Prostate gland (tissue), 2 donors: ENCODE data around the gene MCF2L2. TPM values are rescaled to one million over a fixed set of nuclear protein-coding genes. Genes with fewer than 3 reads are reported as not detected.

Source experiments
- DNase-seq: peaks from one replicate; pipeline ENCODE4 v3.0.0-alpha.2; 2019; ENCODE audit warnings: low spot score
- H3K27ac ChIP-seq, 2 donors: fragments of 200-600 bp; sonication (generic); 2 replicates each; pipeline ENCODE4 v1.5.1; 2017 to 2019
- H3K27me3 ChIP-seq: fragments of 200-600 bp; sonication (generic); replicated peaks from 2 replicates; pipeline ENCODE4 v1.5.1; 2019; ENCODE audit not compliant: insufficient read depth
- H3K36me3 ChIP-seq, 2 donors: fragments of 200-600 bp; sonication (generic); 1 replicate in 1 of 2; 2 replicates in 1 of 2; pipeline versions ENCODE4 v1.5.1 to v1.8.1; 2017 to 2019
- H3K4me1 ChIP-seq: fragments of 200-600 bp; sonication (generic); replicated peaks from 2 replicates; pipeline ENCODE4 v1.5.1; 2019
- H3K4me3 ChIP-seq, 2 donors: fragments of 200-600 bp; sonication (generic); 2 replicates each; pipeline ENCODE4 v1.5.1; 2017 to 2019
- H3K9me3 ChIP-seq: fragments of 200-600 bp; sonication (generic); 2 replicates; pipeline ENCODE4 v1.5.1; 2017
- CTCF ChIP-seq, 4 experiments: fragments of 200-600 bp in 2 of 4; fragments of 450-650 bp in 2 of 4; sonication (generic) in 2 of 4; IDR thresholded peaks; 1 replicate in 3 of 4; 2 replicates in 1 of 4; pipeline ENCODE4 v1.5.1; 2016 to 2019; ENCODE audit warnings: antibody characterized with exemption in 4 of 4, mild to moderate bottlenecking in 2 of 4, moderate library complexity in 2 of 4
- POLR2A ChIP-seq: fragments of 450-650 bp; IDR thresholded peaks from one replicate; pipeline ENCODE4 v1.6.1; 2016; ENCODE audit warnings: antibody characterized with exemption, mild to moderate bottlenecking
- POLR2AphosphoS5 ChIP-seq: sonication (generic); formaldehyde crosslinking; IDR thresholded peaks from one replicate; pipeline ENCODE4 v1.6.1; 2017; ENCODE audit warnings: antibody characterized with exemption
- WGBS: methylation state at CpG from one replicate; pipeline ENCODE4 v1.1.5; 2018; 5-methylcytosine and 5-hydroxymethylcytosine counted together
- intact Hi-C: fragments of 100-400 bp; cut with DNase I; formaldehyde crosslinking; loops from one replicate; pipeline ENCODE4 v1.14.2; 2022
- total RNA-seq, 2 donors: library from RNA; depleted of rRNA; stranded (reverse); fragments of >200 nt; gene quantifications; one replicate each; pipeline ENCODE4 v1.1.0, GENCODE V29; 2016

Gene MCF2L2
- total RNA-seq, 2 donors from 2014 or later = 0.41 to 4.0 TPM

DNA sequence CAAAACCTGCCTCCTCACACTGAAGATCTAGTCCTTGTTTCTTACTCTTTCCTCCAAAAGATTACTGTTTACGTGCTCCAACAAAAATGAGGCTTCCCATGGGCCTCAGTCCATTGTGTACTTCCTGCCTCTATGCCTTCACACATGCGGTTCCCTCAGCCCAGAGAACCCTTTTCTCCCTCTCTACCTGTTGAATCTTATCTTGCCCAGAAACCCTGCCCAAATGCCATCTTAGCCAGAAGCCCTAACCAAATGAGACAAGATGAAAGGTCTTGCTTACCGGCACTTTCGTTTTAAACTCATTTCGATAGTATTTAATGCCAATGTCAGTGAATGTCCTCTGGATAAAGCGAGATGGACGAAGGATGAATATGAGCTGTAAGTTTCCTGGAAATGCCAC is 89.9 kb downstream of the MCF2L2 start:
- no peaks in the 10 kb centered on the region for H3K27me3 ChIP-seq
- TF ChIP-seq POLR2A = no peak
- TF ChIP-seq CTCF (IDR thresholded peaks at IDR 0.05) = no peak
- TF ChIP-seq POLR2AphosphoS5 = no peak
- H3K4me1 ChIP-seq = no peaks in the 10 kb centered on the region
- H3K4me3 ChIP-seq = no peak overlapping the region
- DNase-seq = no peak
- intact Hi-C loops = no loop called here
- WGBS = 96% methylated on average over 7 of the region's 7 CpGs
- H3K27ac ChIP-seq = no peak overlapping the region
- no peaks in the 10 kb centered on the region for H3K9me3 ChIP-seq
- no peaks in the 10 kb centered on the region for H3K36me3 ChIP-seq

GRCh38 chr3:183332487-183332886 is 95.9 kb downstream of the MCF2L2 start:
- TF ChIP-seq POLR2A (no peak), CTCF (IDR thresholded peaks at IDR 0.05) (no peak), POLR2AphosphoS5 (no peak)
- Histone ChIP-seq H3K27ac (no peak overlapping the region), H3K4me1 (no peaks in the 10 kb centered on the region), H3K9me3 (no peaks in the 10 kb centered on the region), H3K4me3 (no peak overlapping the region), H3K36me3 (no peaks in the 10 kb centered on the region), H3K27me3 (no peaks in the 10 kb centered on the region)
- intact Hi-C loops = no loop called here
- no peak for DNase-seq
- WGBS = 94% methylated on average over 8 of the region's 8 CpGs

DNA sequence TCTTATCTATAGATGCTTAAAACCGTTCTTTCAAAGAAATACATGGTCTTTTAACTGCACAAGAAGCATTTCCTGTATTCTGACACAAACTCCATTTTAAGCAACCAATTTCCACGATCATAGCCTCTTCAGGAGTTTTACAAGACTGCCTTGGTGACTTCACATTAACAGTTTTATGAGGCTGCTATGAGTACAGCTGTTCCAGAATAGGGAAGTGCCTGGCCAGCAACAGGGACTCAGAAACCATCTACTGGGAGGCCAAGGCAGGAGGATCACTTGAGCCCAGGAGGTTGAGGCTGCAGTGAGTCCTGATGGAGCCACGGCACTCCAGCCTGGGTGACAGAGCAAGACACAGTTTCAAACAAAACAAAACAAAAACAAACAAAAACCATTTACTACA is 96.9 kb downstream of the MCF2L2 start:
- Histone ChIP-seq H3K36me3 (no peaks in the 10 kb centered on the region), H3K4me3 (no peak overlapping the region), H3K27ac (no peak overlapping the region), H3K9me3 (no peaks in the 10 kb centered on the region), H3K4me1 (no peaks in the 10 kb centered on the region), H3K27me3 (no peaks in the 10 kb centered on the region)
- intact Hi-C loops = no loop called here
- no peak for DNase-seq
- 46% methylated on average over 3 of the region's 3 CpGs for WGBS
- TF ChIP-seq CTCF (IDR thresholded peaks at IDR 0.05) = no peak
- no peak for TF ChIP-seq POLR2AphosphoS5
- TF ChIP-seq POLR2A = no peak

- H3K4me1 ChIP-seq = no peaks in the 10 kb centered on the region
Observed at GRCh38 chr3:183330881-183331280, 97.5 kb downstream of the MCF2L2 start.

More at GRCh38 chr3:183330881-183331280, 97.5 kb downstream of the MCF2L2 start:
- TF ChIP-seq POLR2A (no peak), POLR2AphosphoS5 (no peak), CTCF (IDR thresholded peaks at IDR 0.05) (no peak)
- no peaks in the 10 kb centered on the region for H3K36me3 ChIP-seq
- H3K27ac ChIP-seq = no peak overlapping the region
- H3K9me3 ChIP-seq = no peaks in the 10 kb centered on the region
- no peak for DNase-seq
- no peaks in the 10 kb centered on the region for H3K27me3 ChIP-seq
- intact Hi-C loops = no loop called here
- H3K4me3 ChIP-seq = no peak overlapping the region
- 98% methylated on average over 3 of the region's 3 CpGs for WGBS
